ENCODE data around the gene MAP2K6. TPM values are rescaled to one million over a fixed set of nuclear protein-coding genes. Genes with fewer than 3 reads are reported as not detected.

Gene MAP2K6
- total RNA-seq, 1 donor from 2014 or later, result 10.1 TPM

GRCh38 chr17:69452664-69453260, 38.3 kb downstream of the MAP2K6 start:
- Mint-ChIP-seq H3K9me3 (ENCODE audit: unreplicated experiment) (peaks cover 3% of the 10 kb centered on the region), H3K4me3 (ENCODE audit: unreplicated experiment) (no peak overlapping the region), H3K27ac (ENCODE audit: unreplicated experiment) (no peak overlapping the region), H3K27me3 (ENCODE audit: low read depth, unreplicated experiment) (no peaks in the 10 kb centered on the region), H3K36me3 (ENCODE audit: low read depth, unreplicated experiment) (no peaks in the 10 kb centered on the region), H3K4me1 (ENCODE audit: low read depth, unreplicated experiment) (peaks cover 23% of the 10 kb centered on the region)
- Histone ChIP-seq H3K4me1 (ENCODE audit: insufficient read depth, low read length) (peaks cover 14% of the 10 kb centered on the region), H3K27me3 (ENCODE audit: insufficient read depth, low read length) (no peaks in the 10 kb centered on the region), H2AFZ (ENCODE audit: low read depth, low read length) (no peak overlapping the region), H4K20me1 (ENCODE audit: insufficient read depth, low read length) (no peaks in the 10 kb centered on the region), H3K9me3 (ENCODE audit: insufficient read depth, low read depth, low read length) (no peaks in the 10 kb centered on the region), H3K9ac (ENCODE audit: low read length) (no peak overlapping the region), H3K4me2 (ENCODE audit: low read length) (no peak overlapping the region), H3K4me3 (ENCODE audit: insufficient read depth, low read depth, low read length) (no peak overlapping the region), H3K79me2 (ENCODE audit: insufficient read depth, low read length) (no peaks in the 10 kb centered on the region), H3K27ac (ENCODE audit: low read depth, low read length) (no peak overlapping the region), H3K36me3 (ENCODE audit: insufficient read depth, low read length) (no peaks in the 10 kb centered on the region)
- FAIRE-seq (no peak), DNase-seq (ENCODE audit: low read depth) (no peak)
- TF ChIP-seq EZH2 (IDR thresholded peaks at IDR 0.05; ENCODE audit: insufficient read depth, low read length), result no peak
- no peak for TF ChIP-seq CTCF (IDR thresholded peaks at IDR 0.05; ENCODE audit: insufficient read depth, low read depth, low read length)

DNA sequence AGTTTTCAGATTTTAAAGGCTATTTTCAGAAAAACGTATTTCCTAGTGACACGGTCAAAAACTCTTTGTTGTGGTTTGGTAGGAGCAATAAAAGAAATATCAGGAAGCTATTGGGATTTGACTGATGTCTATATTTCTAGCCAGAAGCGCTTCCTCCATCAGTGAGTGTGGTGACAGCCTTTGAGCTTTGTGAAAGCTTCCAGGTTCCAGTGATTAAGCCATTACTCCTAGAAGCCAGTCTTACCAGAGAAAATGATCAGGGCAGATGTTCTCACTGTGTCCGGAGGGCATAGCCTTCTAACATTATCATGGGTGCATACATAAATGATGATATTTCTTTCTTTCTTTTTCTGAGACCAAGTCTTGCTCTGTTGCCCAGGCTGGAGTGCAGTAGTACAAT, 39.6 kb downstream of the MAP2K6 start:
- H3K4me1 ChIP-seq (ENCODE audit: insufficient read depth, low read length), result peaks cover 8% of the 10 kb centered on the region
- H3K4me2 ChIP-seq (ENCODE audit: low read length), result no peak overlapping the region
- no peak overlapping the region for H3K9ac ChIP-seq (ENCODE audit: low read length)
- no peaks in the 10 kb centered on the region for H4K20me1 ChIP-seq (ENCODE audit: insufficient read depth, low read length)
- peaks cover 3% of the 10 kb centered on the region for H3K27me3 Mint-ChIP-seq (ENCODE audit: low read depth, unreplicated experiment)
- no peaks in the 10 kb centered on the region for H3K79me2 ChIP-seq (ENCODE audit: insufficient read depth, low read length)
- H3K4me1 Mint-ChIP-seq (ENCODE audit: low read depth, unreplicated experiment), result peaks cover 13% of the 10 kb centered on the region
- H3K27me3 ChIP-seq (ENCODE audit: insufficient read depth, low read length), result no peaks in the 10 kb centered on the region
- no peak overlapping the region for H3K27ac ChIP-seq (ENCODE audit: low read depth, low read length)
- H2AFZ ChIP-seq (ENCODE audit: low read depth, low read length), result no peak overlapping the region
- FAIRE-seq (no peak), DNase-seq (ENCODE audit: low read depth) (no peak)
- H3K27ac Mint-ChIP-seq (ENCODE audit: unreplicated experiment), result no peak overlapping the region
- no peaks in the 10 kb centered on the region for H3K36me3 Mint-ChIP-seq (ENCODE audit: low read depth, unreplicated experiment)
- H3K4me3 ChIP-seq (ENCODE audit: insufficient read depth, low read depth, low read length), result no peak overlapping the region
- no peak overlapping the region for H3K4me3 Mint-ChIP-seq (ENCODE audit: unreplicated experiment)
- H3K9me3 ChIP-seq (ENCODE audit: insufficient read depth, low read depth, low read length), result no peaks in the 10 kb centered on the region
- peaks cover 3% of the 10 kb centered on the region for H3K9me3 Mint-ChIP-seq (ENCODE audit: unreplicated experiment)
- TF ChIP-seq EZH2 (IDR thresholded peaks at IDR 0.05; ENCODE audit: insufficient read depth, low read length) (no peak), CTCF (IDR thresholded peaks at IDR 0.05; ENCODE audit: insufficient read depth, low read depth, low read length) (no peak)
- no peaks in the 10 kb centered on the region for H3K36me3 ChIP-seq (ENCODE audit: insufficient read depth, low read length)

GRCh38 chr17:69455040-69455439, 40.5 kb downstream of the MAP2K6 start:
- FAIRE-seq, result no peak
- Mint-ChIP-seq H3K4me1 (ENCODE audit: low read depth, unreplicated experiment) (peaks cover 13% of the 10 kb centered on the region), H3K4me3 (ENCODE audit: unreplicated experiment) (no peak overlapping the region), H3K27me3 (ENCODE audit: low read depth, unreplicated experiment) (peaks cover 3% of the 10 kb centered on the region), H3K36me3 (ENCODE audit: low read depth, unreplicated experiment) (no peaks in the 10 kb centered on the region), H3K9me3 (ENCODE audit: unreplicated experiment) (peaks cover 3% of the 10 kb centered on the region), H3K27ac (ENCODE audit: unreplicated experiment) (no peak overlapping the region)
- TF ChIP-seq CTCF (IDR thresholded peaks at IDR 0.05; ENCODE audit: insufficient read depth, low read depth, low read length), result no peak
- no peak for TF ChIP-seq EZH2 (IDR thresholded peaks at IDR 0.05; ENCODE audit: insufficient read depth, low read length)
- Histone ChIP-seq H3K4me3 (ENCODE audit: insufficient read depth, low read depth, low read length) (no peak overlapping the region), H3K36me3 (ENCODE audit: insufficient read depth, low read length) (no peaks in the 10 kb centered on the region), H2AFZ (ENCODE audit: low read depth, low read length) (no peak overlapping the region), H3K4me1 (ENCODE audit: insufficient read depth, low read length) (peaks cover 8% of the 10 kb centered on the region), H3K27ac (ENCODE audit: low read depth, low read length) (no peak overlapping the region), H3K9me3 (ENCODE audit: insufficient read depth, low read depth, low read length) (no peaks in the 10 kb centered on the region), H3K27me3 (ENCODE audit: insufficient read depth, low read length) (no peaks in the 10 kb centered on the region), H3K4me2 (ENCODE audit: low read length) (no peak overlapping the region), H3K79me2 (ENCODE audit: insufficient read depth, low read length) (no peaks in the 10 kb centered on the region), H3K9ac (ENCODE audit: low read length) (no peak overlapping the region), H4K20me1 (ENCODE audit: insufficient read depth, low read length) (no peaks in the 10 kb centered on the region)
- DNase-seq (ENCODE audit: low read depth), result no peak

All from astrocyte (in vitro differentiated cells and primary cell).